HEK293 (cell line): Measurements from ENCODE around the gene L3MBTL4.
A peak's percentile ranks its signal among the peaks of the same experiment; 100 is the strongest.

Source experiments
- CTCF ChIA-PET: fragments of 350-600 bp; formaldehyde crosslinking; extraction: SDS; loops from one replicate; lab custom pipeline; 2021; ENCODE audit warnings: antibody characterized with exemption; lab: Yijun Ruan, JAX
- POLR2A ChIA-PET: fragments of 300-600 bp; formaldehyde crosslinking; extraction: SDS; loops from one replicate; lab custom pipeline; 2020; ENCODE audit warnings: antibody characterized with exemption, inconsistent platforms; lab: Yijun Ruan, JAX
- H3K27ac ChIP-seq: fragments of 200-500 bp; sonication (Bioruptor generic); 2 replicates; pipeline ENCODE4 v1.5.1; 2014; ENCODE audit warnings: low read depth, low read length, control low read depth, inconsistent platforms; ENCODE audit errors: extremely low read depth
- H3K36me3 ChIP-seq, 2 experiments: fragments of 200-500 bp in 1 of 2; sonication (Bioruptor generic) in 1 of 2; 1 replicate in 1 of 2; 2 replicates in 1 of 2; pipeline ENCODE4 v1.5.1; 2014 to 2017; ENCODE audit warnings: inconsistent platforms in 2 of 2, low read length in 2 of 2; ENCODE audit not compliant: control insufficient read depth in 2 of 2, insufficient read depth in 1 of 2
- H3K4me1 ChIP-seq: fragments of 200-500 bp; sonication (Bioruptor generic); 2 replicates; pipeline ENCODE4 v1.5.1; 2014; ENCODE audit warnings: mild to moderate bottlenecking, low read length, inconsistent platforms; ENCODE audit not compliant: control insufficient read depth, insufficient read depth
- H3K4me3 ChIP-seq: 2 replicates; pipeline ENCODE4 v1.5.1; 2011; ENCODE audit warnings: low read depth, mild to moderate bottlenecking, control low read depth, low read length, moderate library complexity
- H3K9me3 ChIP-seq: fragments of 200-500 bp; sonication (Bioruptor generic); 2 replicates; pipeline ENCODE4 v1.5.1; 2014; ENCODE audit warnings: low read depth, low read length, inconsistent platforms; ENCODE audit not compliant: control insufficient read depth, insufficient read depth
- GLI2 ChIP-seq: fragments of 450-650 bp; formaldehyde crosslinking; IDR thresholded peaks from 2 replicates; pipeline ENCODE4; 2017; ENCODE audit warnings: missing biosample characterization, missing genetic modification characterization, low read depth, borderline replicate concordance
- GLIS1 ChIP-seq: fragments of 450-650 bp; formaldehyde crosslinking; IDR thresholded peaks from 2 replicates; pipeline ENCODE4 v1.5.1; 2016; ENCODE audit warnings: missing biosample characterization, missing genetic modification characterization
- KLF16 ChIP-seq: fragments of 450-650 bp; formaldehyde crosslinking; IDR thresholded peaks from 2 replicates; pipeline ENCODE4 v1.5.1; 2017; ENCODE audit warnings: missing biosample characterization, missing genetic modification characterization
- MYNN ChIP-seq: fragments of 450-650 bp; formaldehyde crosslinking; IDR thresholded peaks from 2 replicates; pipeline ENCODE4 v1.5.1; 2016; ENCODE audit warnings: missing biosample characterization, missing genetic modification characterization, borderline replicate concordance
- MZF1 ChIP-seq: fragments of 450-650 bp; formaldehyde crosslinking; IDR thresholded peaks from 2 replicates; pipeline ENCODE4 v1.5.1; 2017; ENCODE audit warnings: missing biosample characterization, missing genetic modification characterization, borderline replicate concordance
- OVOL3 ChIP-seq: fragments of 450-650 bp; formaldehyde crosslinking; IDR thresholded peaks from 2 replicates; pipeline ENCODE4 v1.5.1; 2016; ENCODE audit warnings: missing biosample characterization, missing genetic modification characterization
- PRDM1 ChIP-seq: fragments of 450-650 bp; formaldehyde crosslinking; IDR thresholded peaks from 2 replicates; pipeline ENCODE4; 2016; ENCODE audit warnings: missing biosample characterization, missing genetic modification characterization
- SALL2 ChIP-seq: fragments of 450-650 bp; formaldehyde crosslinking; IDR thresholded peaks from 2 replicates; pipeline ENCODE4 v1.5.0; 2017; ENCODE audit warnings: missing biosample characterization, mild to moderate bottlenecking, missing genetic modification characterization, borderline replicate concordance
- YY1 ChIP-seq: fragments of 450-650 bp; formaldehyde crosslinking; IDR thresholded peaks from 2 replicates; pipeline ENCODE4 v1.5.1; 2018; ENCODE audit warnings: missing biosample characterization, missing genetic modification characterization
- ZIC2 ChIP-seq: fragments of 450-650 bp; formaldehyde crosslinking; IDR thresholded peaks from 2 replicates; pipeline ENCODE4 v1.5.1; 2016; ENCODE audit warnings: missing biosample characterization, missing genetic modification characterization
- ZNF133 ChIP-seq: fragments of 450-650 bp; formaldehyde crosslinking; IDR thresholded peaks from 2 replicates; pipeline ENCODE4 v1.5.1; 2016; ENCODE audit warnings: missing biosample characterization, missing genetic modification characterization
- ZNF138 ChIP-seq: fragments of 450-650 bp; formaldehyde crosslinking; IDR thresholded peaks from 2 replicates; pipeline ENCODE4 v1.5.1; 2016; ENCODE audit warnings: missing biosample characterization, missing genetic modification characterization, borderline replicate concordance
- ZNF19 ChIP-seq: fragments of 450-650 bp; formaldehyde crosslinking; IDR thresholded peaks from 2 replicates; pipeline ENCODE4; 2016; ENCODE audit warnings: missing biosample characterization, missing genetic modification characterization, low read depth
- ZNF214 ChIP-seq: fragments of 450-650 bp; formaldehyde crosslinking; IDR thresholded peaks from 2 replicates; pipeline ENCODE4 v1.5.1; 2017; ENCODE audit warnings: missing biosample characterization, mild to moderate bottlenecking, missing genetic modification characterization, borderline replicate concordance
- ZNF341 ChIP-seq: fragments of 450-650 bp; formaldehyde crosslinking; IDR thresholded peaks from 2 replicates; pipeline ENCODE4; 2016; ENCODE audit warnings: low read depth, missing biosample characterization, missing genetic modification characterization
- ZNF404 ChIP-seq: fragments of 450-650 bp; formaldehyde crosslinking; IDR thresholded peaks from 2 replicates; pipeline ENCODE4 v1.5.1; 2017; ENCODE audit warnings: missing biosample characterization, missing genetic modification characterization
- ZNF48 ChIP-seq: fragments of 450-650 bp; formaldehyde crosslinking; IDR thresholded peaks from 2 replicates; pipeline ENCODE4 v1.5.1; 2016; ENCODE audit warnings: missing biosample characterization, missing genetic modification characterization
- ZNF501 ChIP-seq: fragments of 450-650 bp; formaldehyde crosslinking; IDR thresholded peaks from 2 replicates; pipeline ENCODE4 v1.5.1; 2016; ENCODE audit warnings: missing biosample characterization, missing genetic modification characterization
- ZNF558 ChIP-seq: fragments of 450-650 bp; formaldehyde crosslinking; IDR thresholded peaks from 2 replicates; pipeline ENCODE4 v1.5.1; 2016; ENCODE audit warnings: missing biosample characterization, missing genetic modification characterization
- ZNF629 ChIP-seq: fragments of 450-650 bp; formaldehyde crosslinking; IDR thresholded peaks from 2 replicates; pipeline ENCODE4 v1.5.1; 2017; ENCODE audit warnings: missing biosample characterization, missing genetic modification characterization
- ZNF670 ChIP-seq: fragments of 450-650 bp; formaldehyde crosslinking; IDR thresholded peaks from 2 replicates; pipeline ENCODE4 v1.5.1; 2016; ENCODE audit warnings: missing biosample characterization, missing genetic modification characterization, low read depth
- ZNF837 ChIP-seq: fragments of 450-650 bp; formaldehyde crosslinking; IDR thresholded peaks from 2 replicates; pipeline ENCODE4 v1.5.1; 2016; ENCODE audit warnings: missing biosample characterization, missing genetic modification characterization
- ZXDB ChIP-seq: fragments of 450-650 bp; formaldehyde crosslinking; IDR thresholded peaks from 2 replicates; pipeline ENCODE4 v1.5.1; 2016; ENCODE audit warnings: missing biosample characterization, missing genetic modification characterization
- TF ChIP-seq, protein P1 (sequence below): fragments of 450-650 bp; formaldehyde crosslinking; IDR thresholded peaks from 2 replicates; pipeline ENCODE4 v1.5.1; 2016; ENCODE audit warnings: missing biosample characterization, missing genetic modification characterization
- TF ChIP-seq, protein P2 (sequence below): fragments of 450-650 bp; formaldehyde crosslinking; IDR thresholded peaks from 2 replicates; pipeline ENCODE4 v1.5.1; 2016; ENCODE audit warnings: missing biosample characterization, missing genetic modification characterization, borderline replicate concordance
- TF ChIP-seq, protein P3 (sequence below): fragments of 450-650 bp; formaldehyde crosslinking; IDR thresholded peaks from 2 replicates; pipeline ENCODE4 v1.5.1; 2016; ENCODE audit warnings: missing biosample characterization, missing genetic modification characterization
- TF ChIP-seq, protein P4 (sequence below): sonication (generic); formaldehyde crosslinking; IDR thresholded peaks from 2 replicates; pipeline ENCODE4 v1.8.1; 2022; ENCODE audit warnings: mild to moderate bottlenecking, moderate library complexity, missing genetic modification reagents

The L3MBTL4 gene

DNA sequence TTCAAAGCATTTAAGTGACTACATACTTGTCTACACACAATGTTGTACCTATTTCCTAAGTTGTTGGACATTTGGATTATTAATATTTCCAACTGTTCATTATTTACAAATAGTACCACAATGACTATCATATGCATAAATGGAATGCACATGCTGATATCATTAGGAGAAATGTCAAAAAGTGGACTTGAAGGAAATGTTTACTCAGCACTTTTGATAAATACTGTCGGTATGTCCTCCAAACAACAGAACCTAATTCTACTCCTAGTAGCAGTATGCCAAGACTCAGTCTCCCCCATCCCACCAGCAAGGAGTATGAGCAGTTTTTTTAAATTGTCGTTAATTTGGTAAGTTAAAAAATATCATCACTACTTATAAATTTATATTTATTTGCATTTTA is 116.8 kb downstream of the L3MBTL4 start:
- Histone ChIP-seq H3K9me3 (no peaks in the 10 kb centered on the region), H3K27ac (no peak overlapping the region), H3K4me3 (no peak overlapping the region), H3K4me1 (peaks cover 7% of the 10 kb centered on the region), H3K36me3 (no peaks in the 10 kb centered on the region; a peak in 1 of 3 replicates)
- ChIA-PET POLR2A (no interaction called here), CTCF (no interaction called here)
- TF ChIP-seq, protein P1, sequence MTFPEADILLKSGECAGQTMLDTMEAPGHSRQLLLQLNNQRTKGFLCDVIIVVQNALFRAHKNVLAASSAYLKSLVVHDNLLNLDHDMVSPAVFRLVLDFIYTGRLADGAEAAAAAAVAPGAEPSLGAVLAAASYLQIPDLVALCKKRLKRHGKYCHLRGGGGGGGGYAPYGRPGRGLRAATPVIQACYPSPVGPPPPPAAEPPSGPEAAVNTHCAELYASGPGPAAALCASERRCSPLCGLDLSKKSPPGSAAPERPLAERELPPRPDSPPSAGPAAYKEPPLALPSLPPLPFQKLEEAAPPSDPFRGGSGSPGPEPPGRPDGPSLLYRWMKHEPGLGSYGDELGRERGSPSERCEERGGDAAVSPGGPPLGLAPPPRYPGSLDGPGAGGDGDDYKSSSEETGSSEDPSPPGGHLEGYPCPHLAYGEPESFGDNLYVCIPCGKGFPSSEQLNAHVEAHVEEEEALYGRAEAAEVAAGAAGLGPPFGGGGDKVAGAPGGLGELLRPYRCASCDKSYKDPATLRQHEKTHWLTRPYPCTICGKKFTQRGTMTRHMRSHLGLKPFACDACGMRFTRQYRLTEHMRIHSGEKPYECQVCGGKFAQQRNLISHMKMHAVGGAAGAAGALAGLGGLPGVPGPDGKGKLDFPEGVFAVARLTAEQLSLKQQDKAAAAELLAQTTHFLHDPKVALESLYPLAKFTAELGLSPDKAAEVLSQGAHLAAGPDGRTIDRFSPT, result no peak
- TF ChIP-seq ZNF48 (tag by site-specific recombination) (no peak), ZXDB (no peak), ZNF133 (tag by site-specific recombination) (no peak), ZNF558 (tag by site-specific recombination) (no peak), YY1 (tag by site-specific recombination) (no peak), SALL2 (tag by site-specific recombination) (no peak), ZNF670 (tag by site-specific recombination) (no peak)
- TF ChIP-seq, protein P2, sequence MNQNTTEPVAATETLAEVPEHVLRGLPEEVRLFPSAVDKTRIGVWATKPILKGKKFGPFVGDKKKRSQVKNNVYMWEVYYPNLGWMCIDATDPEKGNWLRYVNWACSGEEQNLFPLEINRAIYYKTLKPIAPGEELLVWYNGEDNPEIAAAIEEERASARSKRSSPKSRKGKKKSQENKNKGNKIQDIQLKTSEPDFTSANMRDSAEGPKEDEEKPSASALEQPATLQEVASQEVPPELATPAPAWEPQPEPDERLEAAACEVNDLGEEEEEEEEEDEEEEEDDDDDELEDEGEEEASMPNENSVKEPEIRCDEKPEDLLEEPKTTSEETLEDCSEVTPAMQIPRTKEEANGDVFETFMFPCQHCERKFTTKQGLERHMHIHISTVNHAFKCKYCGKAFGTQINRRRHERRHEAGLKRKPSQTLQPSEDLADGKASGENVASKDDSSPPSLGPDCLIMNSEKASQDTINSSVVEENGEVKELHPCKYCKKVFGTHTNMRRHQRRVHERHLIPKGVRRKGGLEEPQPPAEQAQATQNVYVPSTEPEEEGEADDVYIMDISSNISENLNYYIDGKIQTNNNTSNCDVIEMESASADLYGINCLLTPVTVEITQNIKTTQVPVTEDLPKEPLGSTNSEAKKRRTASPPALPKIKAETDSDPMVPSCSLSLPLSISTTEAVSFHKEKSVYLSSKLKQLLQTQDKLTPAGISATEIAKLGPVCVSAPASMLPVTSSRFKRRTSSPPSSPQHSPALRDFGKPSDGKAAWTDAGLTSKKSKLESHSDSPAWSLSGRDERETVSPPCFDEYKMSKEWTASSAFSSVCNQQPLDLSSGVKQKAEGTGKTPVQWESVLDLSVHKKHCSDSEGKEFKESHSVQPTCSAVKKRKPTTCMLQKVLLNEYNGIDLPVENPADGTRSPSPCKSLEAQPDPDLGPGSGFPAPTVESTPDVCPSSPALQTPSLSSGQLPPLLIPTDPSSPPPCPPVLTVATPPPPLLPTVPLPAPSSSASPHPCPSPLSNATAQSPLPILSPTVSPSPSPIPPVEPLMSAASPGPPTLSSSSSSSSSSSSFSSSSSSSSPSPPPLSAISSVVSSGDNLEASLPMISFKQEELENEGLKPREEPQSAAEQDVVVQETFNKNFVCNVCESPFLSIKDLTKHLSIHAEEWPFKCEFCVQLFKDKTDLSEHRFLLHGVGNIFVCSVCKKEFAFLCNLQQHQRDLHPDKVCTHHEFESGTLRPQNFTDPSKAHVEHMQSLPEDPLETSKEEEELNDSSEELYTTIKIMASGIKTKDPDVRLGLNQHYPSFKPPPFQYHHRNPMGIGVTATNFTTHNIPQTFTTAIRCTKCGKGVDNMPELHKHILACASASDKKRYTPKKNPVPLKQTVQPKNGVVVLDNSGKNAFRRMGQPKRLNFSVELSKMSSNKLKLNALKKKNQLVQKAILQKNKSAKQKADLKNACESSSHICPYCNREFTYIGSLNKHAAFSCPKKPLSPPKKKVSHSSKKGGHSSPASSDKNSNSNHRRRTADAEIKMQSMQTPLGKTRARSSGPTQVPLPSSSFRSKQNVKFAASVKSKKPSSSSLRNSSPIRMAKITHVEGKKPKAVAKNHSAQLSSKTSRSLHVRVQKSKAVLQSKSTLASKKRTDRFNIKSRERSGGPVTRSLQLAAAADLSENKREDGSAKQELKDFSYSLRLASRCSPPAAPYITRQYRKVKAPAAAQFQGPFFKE (tag by site-specific recombination), result no peak

DNA sequence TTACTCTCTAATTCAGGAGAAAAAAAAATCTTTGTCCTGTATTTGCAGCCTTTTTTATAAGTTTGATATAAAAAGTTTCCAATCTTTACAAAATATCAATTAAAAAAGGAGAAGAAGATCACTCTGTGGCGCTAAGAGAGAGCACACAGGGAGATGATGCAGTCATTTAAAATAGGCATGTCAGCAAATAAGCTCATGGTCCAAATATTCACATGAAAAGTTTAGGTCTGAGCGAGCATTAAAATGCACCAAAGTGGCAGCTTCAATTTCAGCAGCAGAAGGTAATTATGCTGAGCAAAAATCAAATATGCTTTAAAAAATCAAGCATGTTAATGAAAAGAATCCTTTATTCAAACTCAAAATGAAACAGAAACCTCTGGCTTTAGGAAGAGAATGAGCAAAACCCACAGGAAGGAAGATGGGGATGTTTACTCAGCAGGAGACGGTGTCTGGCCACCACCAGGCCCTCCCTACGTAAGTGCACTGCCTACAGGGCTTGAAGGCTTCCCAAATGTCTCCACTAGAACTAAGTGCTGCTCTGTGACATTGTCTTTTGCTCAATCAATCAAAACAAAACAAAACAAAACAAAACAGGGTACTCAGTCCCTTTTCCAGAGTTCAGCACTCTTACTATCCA is 120.4 kb downstream of the L3MBTL4 start:
- POLR2A ChIA-PET, result no interaction called here
- CTCF ChIA-PET, result no interaction called here

DNA sequence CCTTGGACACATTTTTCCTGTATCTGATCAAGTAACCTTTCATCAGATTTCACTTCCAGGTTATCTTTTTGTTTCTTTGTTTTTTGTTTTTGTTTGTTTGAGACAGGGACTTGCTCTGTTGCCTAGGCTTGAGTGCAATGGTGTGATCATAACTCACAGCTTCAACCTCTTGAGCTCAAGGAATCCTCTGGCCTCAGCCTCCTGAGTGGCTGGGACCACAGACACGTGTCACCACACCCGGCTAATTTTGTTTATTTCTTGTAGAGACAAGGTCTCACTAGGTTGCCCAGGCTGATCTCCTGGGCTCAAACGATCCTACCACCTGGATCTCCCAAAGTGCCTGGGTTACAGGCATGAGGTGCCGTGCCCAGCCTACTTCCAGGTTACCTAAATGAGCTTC is 124.9 kb downstream of the L3MBTL4 start:
- no peak overlapping the region for H3K27ac ChIP-seq
- H3K4me1 ChIP-seq, result no peaks in the 10 kb centered on the region
- ChIA-PET CTCF (interaction anchor here (0.6 to 0.7 kb wide), 2 partner anchors 71 to 685 kb away, joined by 3 read pairs; no protein-coding TSS in a partner anchor), POLR2A (no interaction called here)
- H3K9me3 ChIP-seq, result no peaks in the 10 kb centered on the region
- H3K36me3 ChIP-seq, result no peaks in the 10 kb centered on the region; a peak in 1 of 3 replicates
- H3K4me3 ChIP-seq, result no peak overlapping the region
- TF ChIP-seq ZNF629 (tag by site-specific recombination), result no peak
- no peak for TF ChIP-seq ZNF19
- TF ChIP-seq GLI2, result no peak
- no peak for TF ChIP-seq ZNF341 (tag by site-specific recombination)
- TF ChIP-seq MZF1 (tag by site-specific recombination), result no peak
- TF ChIP-seq PRDM1 (tag by site-specific recombination), result no peak
- TF ChIP-seq MYNN (tag by site-specific recombination), result no peak
- TF ChIP-seq ZNF501 (tag by site-specific recombination), result no peak
- no peak for TF ChIP-seq OVOL3 (tag by site-specific recombination)
- TF ChIP-seq, protein P3, sequence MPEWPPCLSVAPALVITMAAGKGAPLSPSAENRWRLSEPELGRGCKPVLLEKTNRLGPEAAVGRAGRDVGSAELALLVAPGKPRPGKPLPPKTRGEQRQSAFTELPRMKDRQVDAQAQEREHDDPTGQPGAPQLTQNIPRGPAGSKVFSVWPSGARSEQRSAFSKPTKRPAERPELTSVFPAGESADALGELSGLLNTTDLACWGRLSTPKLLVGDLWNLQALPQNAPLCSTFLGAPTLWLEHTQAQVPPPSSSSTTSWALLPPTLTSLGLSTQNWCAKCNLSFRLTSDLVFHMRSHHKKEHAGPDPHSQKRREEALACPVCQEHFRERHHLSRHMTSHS (tag by site-specific recombination), result no peak
- TF ChIP-seq, protein P4, sequence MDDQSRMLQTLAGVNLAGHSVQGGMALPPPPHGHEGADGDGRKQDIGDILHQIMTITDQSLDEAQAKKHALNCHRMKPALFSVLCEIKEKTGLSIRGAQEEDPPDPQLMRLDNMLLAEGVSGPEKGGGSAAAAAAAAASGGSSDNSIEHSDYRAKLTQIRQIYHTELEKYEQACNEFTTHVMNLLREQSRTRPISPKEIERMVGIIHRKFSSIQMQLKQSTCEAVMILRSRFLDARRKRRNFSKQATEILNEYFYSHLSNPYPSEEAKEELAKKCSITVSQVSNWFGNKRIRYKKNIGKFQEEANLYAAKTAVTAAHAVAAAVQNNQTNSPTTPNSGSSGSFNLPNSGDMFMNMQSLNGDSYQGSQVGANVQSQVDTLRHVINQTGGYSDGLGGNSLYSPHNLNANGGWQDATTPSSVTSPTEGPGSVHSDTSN (CRISPR knock-in tag), result no peak

More for the DNA sequence above, 120.4 kb downstream of the L3MBTL4 start:
- no peak for TF ChIP-seq ZNF837
- no peak for TF ChIP-seq ZNF214 (tag by site-specific recombination)
- no peak for TF ChIP-seq KLF16
- no peak for TF ChIP-seq ZNF138 (tag by site-specific recombination)
- TF ChIP-seq ZIC2, result no peak
- 0 out of 2 replicates have a peak, but pooled peaks have one; percentile 18 for TF ChIP-seq GLIS1 (tag by site-specific recombination)
- no peak for TF ChIP-seq ZNF404
- H3K4me3 ChIP-seq, result no peak overlapping the region
- H3K27ac ChIP-seq, result no peak overlapping the region
- no peaks in the 10 kb centered on the region for H3K4me1 ChIP-seq
- H3K36me3 ChIP-seq, result no peaks in the 10 kb centered on the region; a peak in 1 of 3 replicates
- no peaks in the 10 kb centered on the region for H3K9me3 ChIP-seq
